Hepatocyte (in vitro differentiated cells): Measurements from ENCODE around the gene TMEM108.

Experiments
- EZH2 ChIP-seq: fragments of 200-600 bp; sonication (generic); IDR thresholded peaks from 2 replicates; pipeline ENCODE4 v1.6.1; 2016; ENCODE audit warnings: antibody characterized with exemption, mild to moderate bottlenecking, borderline replicate concordance
- EZH2phosphoT487 ChIP-seq: fragments of 200-600 bp; sonication (generic); IDR thresholded peaks from one replicate; pipeline ENCODE4 v1.6.1; 2018; ENCODE audit warnings: antibody characterized with exemption, mild to moderate bottlenecking, low read depth, moderate library complexity; ENCODE audit not compliant: unreplicated experiment, severe bottlenecking
- TF ChIP-seq, protein P1 (sequence below): fragments of 200-600 bp; sonication (generic); IDR thresholded peaks from 2 replicates; pipeline ENCODE4 v1.5.1; 2016; ENCODE audit warnings: antibody characterized with exemption, mild to moderate bottlenecking; ENCODE audit not compliant: poor library complexity

- TF ChIP-seq, protein P1, sequence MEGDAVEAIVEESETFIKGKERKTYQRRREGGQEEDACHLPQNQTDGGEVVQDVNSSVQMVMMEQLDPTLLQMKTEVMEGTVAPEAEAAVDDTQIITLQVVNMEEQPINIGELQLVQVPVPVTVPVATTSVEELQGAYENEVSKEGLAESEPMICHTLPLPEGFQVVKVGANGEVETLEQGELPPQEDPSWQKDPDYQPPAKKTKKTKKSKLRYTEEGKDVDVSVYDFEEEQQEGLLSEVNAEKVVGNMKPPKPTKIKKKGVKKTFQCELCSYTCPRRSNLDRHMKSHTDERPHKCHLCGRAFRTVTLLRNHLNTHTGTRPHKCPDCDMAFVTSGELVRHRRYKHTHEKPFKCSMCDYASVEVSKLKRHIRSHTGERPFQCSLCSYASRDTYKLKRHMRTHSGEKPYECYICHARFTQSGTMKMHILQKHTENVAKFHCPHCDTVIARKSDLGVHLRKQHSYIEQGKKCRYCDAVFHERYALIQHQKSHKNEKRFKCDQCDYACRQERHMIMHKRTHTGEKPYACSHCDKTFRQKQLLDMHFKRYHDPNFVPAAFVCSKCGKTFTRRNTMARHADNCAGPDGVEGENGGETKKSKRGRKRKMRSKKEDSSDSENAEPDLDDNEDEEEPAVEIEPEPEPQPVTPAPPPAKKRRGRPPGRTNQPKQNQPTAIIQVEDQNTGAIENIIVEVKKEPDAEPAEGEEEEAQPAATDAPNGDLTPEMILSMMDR, result no peak
- no peak for TF ChIP-seq EZH2phosphoT487
- no peak for TF ChIP-seq EZH2
Measured at GRCh38 chr3:133371676-133372075, 333.5 kb downstream of the TMEM108 start.
